Measurements from ENCODE around the gene GMDS. TPM values are rescaled to one million over a fixed set of nuclear protein-coding genes. Genes with fewer than 3 reads are reported as not detected.

Gene GMDS
- total and polyA plus RNA-seq, 2 of the 13 experiments (the other 11 are each of a cell fraction or from before 2014, with no cell fraction given): 64.4 to 112 TPM

DNA sequence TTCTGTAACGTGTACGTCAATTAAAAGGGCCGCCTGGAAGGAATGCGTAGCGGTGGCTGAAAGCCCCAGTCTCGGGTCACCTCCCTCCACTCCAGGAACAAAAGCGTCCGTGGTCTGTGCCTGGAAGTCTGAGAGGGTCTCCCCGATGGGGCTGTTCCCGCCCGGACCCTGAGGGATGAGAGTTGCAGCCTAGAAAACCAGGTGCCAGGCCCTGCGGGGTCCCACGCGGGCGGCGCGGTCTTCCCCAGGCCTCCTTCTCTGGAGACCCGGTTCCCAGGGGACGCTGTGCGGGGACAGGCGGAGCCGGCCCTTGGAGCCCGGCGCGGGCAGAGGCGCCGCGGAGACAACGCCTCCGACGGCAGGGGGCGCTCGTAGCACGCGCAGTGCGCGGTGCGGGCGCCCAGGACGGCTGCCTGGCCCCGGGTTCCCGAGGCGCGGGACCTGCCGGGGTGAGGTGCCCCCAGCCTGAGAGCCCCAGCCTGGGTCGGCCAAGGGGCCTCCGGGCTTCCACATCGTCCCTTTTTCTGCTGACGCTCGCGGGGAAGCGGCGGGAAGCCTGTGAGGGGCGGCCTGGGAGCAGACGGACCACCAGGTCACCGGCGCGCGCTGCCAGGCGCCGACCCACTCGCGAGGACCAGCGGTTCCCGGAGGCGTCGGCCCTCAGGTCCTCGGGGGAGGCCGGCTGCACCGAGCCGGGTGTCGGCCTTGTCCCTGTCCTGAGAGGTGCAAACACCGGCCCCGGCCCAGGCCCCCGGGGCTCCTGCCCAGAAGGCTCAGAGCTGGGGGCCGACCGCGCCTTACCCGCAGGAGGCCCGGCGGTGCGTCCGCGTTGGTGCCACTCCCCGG lies 641.0 kb downstream of the GMDS start (continued):
- 0 out of 2 replicates have a peak, but pooled peaks have one; percentile 37 for TF ChIP-seq ZNF275 (CRISPR knock-in tag; IDR thresholded peaks at IDR 0.05; ENCODE audit: borderline replicate concordance)
- TF ChIP-seq ZNF792 (CRISPR knock-in tag; IDR thresholded peaks at IDR 0.05): 0 out of 2 replicates have a peak, but pooled peaks have one; percentile 22
- TF ChIP-seq ZNF136 (CRISPR knock-in tag; IDR thresholded peaks at IDR 0.05; ENCODE audit: low read depth): no peak
- TF ChIP-seq PAXIP1 (CRISPR knock-in tag; conservative IDR thresholded peaks at IDR 0.05): no peak
- TF ChIP-seq MATR3 (CRISPR knock-in tag; IDR thresholded peaks at IDR 0.05): no peak
- TF ChIP-seq ADNP (CRISPR knock-in tag; IDR thresholded peaks at IDR 0.05): no peak
- TF ChIP-seq KMT2A (CRISPR knock-in tag; IDR thresholded peaks at IDR 0.05): 0 out of 2 replicates have a peak, but pooled peaks have one; percentile 20
- no peak for TF ChIP-seq ZNF24 (IDR thresholded peaks at IDR 0.05)
- TF ChIP-seq ZFX (CRISPR knock-in tag; IDR thresholded peaks at IDR 0.05; ENCODE audit: low read depth): peak; percentile 62
- TF ChIP-seq CAMTA2 (CRISPR knock-in tag; IDR thresholded peaks at IDR 0.05; ENCODE audit: borderline replicate concordance): no peak; the same call in 1 of the 2 replicates
- no peak for TF ChIP-seq ZC3H13 (CRISPR knock-in tag; IDR thresholded peaks at IDR 0.05)
- TF ChIP-seq CEBPB (IDR thresholded peaks at IDR 0.05; ENCODE audit: borderline replicate concordance, low read depth, low read length): no peak
- peak; percentile 34; the same call in 1 of the 2 replicates for TF ChIP-seq ZNF703 (CRISPR knock-in tag; IDR thresholded peaks at IDR 0.05; ENCODE audit: borderline replicate concordance)
- no peak for TF ChIP-seq CSRNP2 (CRISPR knock-in tag; conservative IDR thresholded peaks at IDR 0.05; ENCODE audit: low read depth)
- no peak for TF ChIP-seq RFX1 (IDR thresholded peaks at IDR 0.05)
- TF ChIP-seq, protein P1, sequence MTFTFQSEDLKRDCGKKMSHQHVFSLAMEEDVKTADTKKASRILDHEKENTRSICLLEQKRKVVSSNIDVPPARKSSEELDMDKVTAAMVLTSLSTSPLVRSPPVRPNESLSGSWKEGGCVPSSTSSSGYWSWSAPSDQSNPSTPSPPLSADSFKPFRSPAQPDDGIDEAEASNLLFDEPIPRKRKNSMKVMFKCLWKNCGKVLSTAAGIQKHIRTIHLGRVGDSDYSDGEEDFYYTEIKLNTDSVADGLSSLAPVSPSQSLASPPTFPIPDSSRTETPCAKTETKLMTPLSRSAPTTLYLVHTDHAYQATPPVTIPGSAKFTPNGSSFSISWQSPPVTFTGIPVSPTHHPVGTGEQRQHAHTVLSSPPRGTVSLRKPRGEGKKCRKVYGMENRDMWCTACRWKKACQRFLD (CRISPR knock-in tag; IDR thresholded peaks at IDR 0.05; ENCODE audit: borderline replicate concordance): no peak
- TF ChIP-seq USF2 (IDR thresholded peaks at IDR 0.05; ENCODE audit: low read depth, low read length): no peak
- no peak for TF ChIP-seq USF2 (CRISPR knock-in tag; IDR thresholded peaks at IDR 0.05; ENCODE audit: borderline replicate concordance)
- peak; percentile 48; the same call in 1 of the 2 replicates for TF ChIP-seq MYNN (CRISPR knock-in tag; IDR thresholded peaks at IDR 0.05; ENCODE audit: low read depth)
